Head of caudate nucleus (tissue), 42 donors: Measurements from ENCODE around the gene SPSB3.
A peak's percentile ranks its signal among the peaks of the same experiment; 100 is the strongest.

Experiments used
- DNase-seq, 42 donors: peaks; one replicate each; pipeline versions ENCODE4 v3.0.0 to v3.0.0-alpha.2; 2020 to 2021; ENCODE audit warnings: mixed read lengths in 7 of 42
- intact Hi-C: fragments of 100-400 bp; cut with DNase I; formaldehyde crosslinking; loops from one replicate; pipeline ENCODE4 v1.15.0; 2022

SPSB3 gene

GRCh38 chr16:1791943-1792812 is 9.8 kb upstream of the SPSB3 start:
- intact Hi-C loops: no loop called here
- DNase-seq: no peak

- no peak for DNase-seq
- intact Hi-C loops: no loop called here
Measured at GRCh38 chr16:1791256-1791942, 9.0 kb upstream of the SPSB3 start.

- no peak for DNase-seq
- intact Hi-C loops: no loop called here
Measured at GRCh38 chr16:1790611-1791255, 8.4 kb upstream of the SPSB3 start.

- intact Hi-C loops: no loop called here
- no peak for DNase-seq
Measured at GRCh38 chr16:1790261-1790610, 7.9 kb upstream of the SPSB3 start.

GRCh38 chr16:1789643-1790045 is 7.3 kb upstream of the SPSB3 start:
- DNase-seq: no peak
- intact Hi-C loops: no loop called here

GRCh38 chr16:1788708-1789100 is 6.3 kb upstream of the SPSB3 start:
- DNase-seq: no peak
- intact Hi-C loops: no loop called here

- DNase-seq: no peak
Measured at GRCh38 chr16:1788095-1788707, 5.8 kb upstream of the SPSB3 start.

GRCh38 chr16:1787322-1788094 is 5.1 kb upstream of the SPSB3 start:
- DNase-seq: peak in 1 of 42 donors; percentile 6
- intact Hi-C loops: no loop called here

More at GRCh38 chr16:1788095-1788707, 5.8 kb upstream of the SPSB3 start:
- intact Hi-C loops: no loop called here

- intact Hi-C loops: no loop called here
- no peak for DNase-seq
Measured at GRCh38 chr16:1787056-1787321, 4.6 kb upstream of the SPSB3 start.

GRCh38 chr16:1786242-1787055 is 4.1 kb upstream of the SPSB3 start:
- intact Hi-C loops: no loop called here
- DNase-seq: no peak

- DNase-seq: no peak
- intact Hi-C loops: no loop called here
Measured at GRCh38 chr16:1785846-1786170, 3.4 kb upstream of the SPSB3 start.

GRCh38 chr16:1784977-1785845 is 2.8 kb upstream of the SPSB3 start:
- intact Hi-C loops: no loop called here
- no peak for DNase-seq

GRCh38 chr16:1781758-1782407 is 488 bp downstream of the SPSB3 start:
- intact Hi-C loops: no loop called here
- DNase-seq: peak in 2 of 42 donors; percentile 28 to 43

- no peak for DNase-seq
- intact Hi-C loops: no loop called here
Measured at GRCh38 chr16:1781254-1781653, 1.1 kb downstream of the SPSB3 start.

GRCh38 chr16:1780677-1781072 is 1.7 kb downstream of the SPSB3 start:
- no peak for DNase-seq
- intact Hi-C loops: no loop called here

GRCh38 chr16:1779741-1780676 is 2.4 kb downstream of the SPSB3 start:
- intact Hi-C loops: no loop called here
- DNase-seq: peak in 13 of 42 donors; percentile 33 to 57 (median 49)
